GM12874 (cell line): ENCODE data around the gene PITPNM2.

Experiments used
- TF ChIP-seq, protein P1 (sequence below): IDR thresholded peaks from 2 replicates; pipeline ENCODE4 v1.5.1; 2011; ENCODE audit warnings: low read depth, mild to moderate bottlenecking, control low read depth, low read length, moderate library complexity; ENCODE audit not compliant: insufficient read depth

PITPNM2 gene

DNA sequence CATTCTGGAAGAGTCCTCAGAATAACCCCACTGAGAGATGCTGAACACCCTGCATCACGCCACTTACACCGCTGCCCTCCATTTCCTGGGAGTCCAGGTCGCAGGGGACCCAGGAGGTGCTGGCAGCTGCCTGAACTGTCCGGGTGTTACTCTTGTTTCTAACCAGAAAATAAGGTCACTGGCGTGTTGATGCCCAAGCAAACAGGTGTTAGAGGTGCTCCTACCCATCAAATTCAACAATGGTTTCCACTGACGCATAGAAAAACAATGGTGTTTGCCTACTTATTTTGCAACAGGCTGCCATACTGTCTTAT, 23.8 kb downstream of the PITPNM2 start:
- TF ChIP-seq, protein P1, sequence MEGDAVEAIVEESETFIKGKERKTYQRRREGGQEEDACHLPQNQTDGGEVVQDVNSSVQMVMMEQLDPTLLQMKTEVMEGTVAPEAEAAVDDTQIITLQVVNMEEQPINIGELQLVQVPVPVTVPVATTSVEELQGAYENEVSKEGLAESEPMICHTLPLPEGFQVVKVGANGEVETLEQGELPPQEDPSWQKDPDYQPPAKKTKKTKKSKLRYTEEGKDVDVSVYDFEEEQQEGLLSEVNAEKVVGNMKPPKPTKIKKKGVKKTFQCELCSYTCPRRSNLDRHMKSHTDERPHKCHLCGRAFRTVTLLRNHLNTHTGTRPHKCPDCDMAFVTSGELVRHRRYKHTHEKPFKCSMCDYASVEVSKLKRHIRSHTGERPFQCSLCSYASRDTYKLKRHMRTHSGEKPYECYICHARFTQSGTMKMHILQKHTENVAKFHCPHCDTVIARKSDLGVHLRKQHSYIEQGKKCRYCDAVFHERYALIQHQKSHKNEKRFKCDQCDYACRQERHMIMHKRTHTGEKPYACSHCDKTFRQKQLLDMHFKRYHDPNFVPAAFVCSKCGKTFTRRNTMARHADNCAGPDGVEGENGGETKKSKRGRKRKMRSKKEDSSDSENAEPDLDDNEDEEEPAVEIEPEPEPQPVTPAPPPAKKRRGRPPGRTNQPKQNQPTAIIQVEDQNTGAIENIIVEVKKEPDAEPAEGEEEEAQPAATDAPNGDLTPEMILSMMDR: no peak

DNA sequence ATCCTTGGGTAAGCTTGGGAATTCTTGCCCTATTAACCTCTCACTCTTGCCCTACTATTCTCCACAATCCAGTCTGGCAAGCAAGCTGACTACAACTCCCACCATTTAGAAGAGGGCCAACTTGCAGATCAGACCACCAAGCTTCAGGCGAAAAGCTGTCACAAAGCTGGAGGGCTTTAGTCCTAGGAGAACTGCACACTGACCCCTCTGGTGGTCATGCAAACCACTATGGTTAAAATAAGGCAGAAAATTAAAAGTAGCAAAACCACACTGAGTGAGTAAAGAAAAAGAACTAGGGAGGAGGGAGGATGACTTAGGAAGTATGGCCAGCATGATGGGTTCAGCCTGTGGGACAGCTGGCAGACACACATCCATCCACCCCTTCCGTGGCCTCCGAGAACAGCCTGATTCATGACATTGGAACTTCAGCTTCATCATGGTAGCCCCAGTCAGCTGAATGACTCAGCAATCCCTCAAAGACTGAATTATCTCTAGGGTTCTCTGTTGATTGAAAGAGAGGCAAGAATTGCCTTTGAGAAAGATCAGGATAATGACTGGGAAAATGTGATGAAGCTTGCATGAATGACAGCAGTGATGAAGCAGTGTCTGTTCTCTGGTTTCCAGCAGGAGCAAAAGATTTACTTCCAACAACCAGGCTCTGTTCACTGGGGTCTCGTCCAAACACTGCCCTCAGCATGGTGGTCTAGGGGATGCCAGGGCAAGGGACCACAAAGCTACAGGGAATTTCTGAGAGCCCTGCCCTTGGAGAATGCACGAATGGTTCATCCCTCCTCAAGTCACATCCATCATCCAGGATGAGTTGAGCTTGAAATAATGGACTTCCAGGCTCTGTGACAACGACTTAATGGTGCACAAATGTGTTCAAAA, 24.4 kb downstream of the PITPNM2 start:
- TF ChIP-seq, protein P1: no peak

DNA sequence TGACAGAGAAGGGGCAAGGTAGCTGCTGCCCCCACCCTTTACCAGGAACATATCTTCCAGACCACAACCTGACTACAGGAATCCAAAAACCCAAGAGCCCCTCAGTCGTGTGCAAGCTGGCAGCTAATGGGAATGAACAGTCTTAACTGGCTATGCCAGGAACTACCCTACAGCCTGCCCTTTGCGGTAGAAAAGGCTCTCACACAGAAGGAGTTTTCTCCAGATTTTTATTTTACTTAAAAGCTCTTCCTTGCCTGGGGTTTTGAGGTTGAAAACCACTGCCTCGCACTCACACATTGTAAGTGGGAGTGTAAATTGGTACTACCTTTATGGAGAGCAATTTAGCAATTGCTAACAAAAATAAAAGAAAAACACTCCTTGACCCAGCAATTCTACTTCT, 28.3 kb downstream of the PITPNM2 start:
- TF ChIP-seq, protein P1: no peak

DNA sequence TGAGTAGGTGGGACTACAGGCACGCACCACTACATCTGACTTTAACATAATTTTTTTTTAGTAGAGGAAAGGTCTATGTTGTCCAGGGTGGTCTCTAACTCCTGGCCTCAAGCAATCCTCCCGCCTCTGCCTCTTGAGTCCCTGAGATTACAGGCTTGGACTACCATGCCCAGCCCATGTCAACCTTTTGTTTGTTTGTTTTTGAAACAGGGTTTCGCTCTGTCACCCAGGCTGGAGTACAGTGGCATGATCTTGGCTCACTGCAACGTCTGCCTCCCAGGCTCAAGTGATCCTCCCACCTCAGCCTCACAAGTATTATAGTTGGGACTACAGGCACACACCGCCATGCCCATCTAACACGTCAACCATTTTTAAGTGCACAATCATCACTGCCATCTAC, 29.2 kb downstream of the PITPNM2 start:
- TF ChIP-seq, protein P1: no peak

DNA sequence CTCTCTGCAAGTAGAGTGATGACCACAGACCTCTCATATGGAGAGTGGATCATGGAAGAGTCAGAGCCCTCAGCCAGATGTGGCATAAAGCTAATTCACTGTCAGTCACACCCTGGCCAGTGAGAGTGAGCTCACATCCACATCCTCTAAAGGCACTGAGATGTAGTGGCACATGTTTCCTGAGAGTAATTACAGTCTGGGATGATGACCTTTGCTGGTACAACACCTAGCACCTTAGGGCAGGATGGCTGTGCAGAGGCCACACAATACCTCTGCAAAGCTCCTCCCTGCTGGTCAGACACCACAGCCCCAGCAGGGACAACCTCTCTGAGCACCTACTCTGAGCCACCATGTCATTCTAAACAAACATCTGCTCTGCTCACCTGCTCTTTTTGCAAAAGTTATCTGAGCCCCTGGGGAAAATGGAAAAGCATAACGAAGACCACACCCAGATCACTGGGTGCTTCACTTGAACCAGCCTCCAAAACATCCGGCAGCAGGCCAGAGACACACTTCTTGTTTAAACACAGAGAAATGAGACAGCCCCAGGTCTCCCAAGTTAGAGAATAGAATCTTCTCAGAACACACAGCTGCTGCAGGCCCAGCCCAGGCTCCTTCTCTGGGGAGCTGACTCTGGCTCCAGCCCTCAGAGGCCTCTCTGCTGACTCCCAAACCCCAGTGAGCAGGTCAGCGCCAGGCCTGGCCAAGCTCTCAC, 30.3 kb downstream of the PITPNM2 start:
- TF ChIP-seq, protein P1: no peak

DNA sequence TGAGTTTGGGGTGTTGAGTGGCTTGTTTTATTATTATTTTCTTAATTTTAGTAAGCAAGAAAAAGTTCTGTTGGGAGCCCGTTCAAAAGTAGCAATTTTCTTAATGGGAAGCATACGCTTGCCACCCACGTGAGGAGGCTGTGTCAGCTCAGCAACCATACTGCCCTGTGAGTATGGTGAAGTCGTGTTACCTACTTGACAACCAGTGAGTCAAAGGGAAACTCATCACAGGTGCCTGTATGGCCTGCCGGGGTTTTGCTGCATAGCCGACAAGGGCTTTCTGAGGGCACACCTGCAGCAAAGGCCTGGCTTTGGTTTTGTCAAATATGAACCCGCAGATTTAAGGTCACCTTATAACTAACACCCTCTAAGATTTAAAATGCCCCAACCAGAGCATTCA, 31.1 kb downstream of the PITPNM2 start:
- TF ChIP-seq, protein P1: no peak

DNA sequence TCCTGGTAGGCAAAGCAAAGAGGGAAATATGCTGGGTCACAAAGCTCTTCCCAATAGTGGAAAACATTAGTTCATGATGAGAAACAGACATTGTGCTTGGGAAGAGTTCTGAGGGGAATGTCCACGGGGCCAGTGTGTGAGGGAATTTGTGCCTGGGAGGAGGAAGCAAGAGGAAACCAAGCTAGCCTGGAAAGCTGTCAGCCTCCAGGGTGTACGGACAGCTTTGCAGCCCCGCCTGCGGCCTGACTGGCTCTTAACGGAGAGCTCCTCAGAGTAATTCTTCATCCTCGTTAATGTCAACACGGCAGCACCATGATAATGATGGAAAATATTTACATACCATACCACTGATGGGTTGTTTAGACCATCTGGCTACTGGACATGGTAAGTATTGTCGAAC, 32.4 kb downstream of the PITPNM2 start:
- TF ChIP-seq, protein P1: no peak
